GM18502 (cell line): Measurements from ENCODE around the gene MMP23B.

Source experiments
- ATAC-seq: cut with Tn5 transposase; IDR thresholded peaks from one replicate; pipeline ENCODE4 v1.9.1; 2021; ENCODE audit warnings: mild to moderate bottlenecking; ENCODE audit not compliant: unreplicated experiment, poor library complexity

MMP23B gene

DNA sequence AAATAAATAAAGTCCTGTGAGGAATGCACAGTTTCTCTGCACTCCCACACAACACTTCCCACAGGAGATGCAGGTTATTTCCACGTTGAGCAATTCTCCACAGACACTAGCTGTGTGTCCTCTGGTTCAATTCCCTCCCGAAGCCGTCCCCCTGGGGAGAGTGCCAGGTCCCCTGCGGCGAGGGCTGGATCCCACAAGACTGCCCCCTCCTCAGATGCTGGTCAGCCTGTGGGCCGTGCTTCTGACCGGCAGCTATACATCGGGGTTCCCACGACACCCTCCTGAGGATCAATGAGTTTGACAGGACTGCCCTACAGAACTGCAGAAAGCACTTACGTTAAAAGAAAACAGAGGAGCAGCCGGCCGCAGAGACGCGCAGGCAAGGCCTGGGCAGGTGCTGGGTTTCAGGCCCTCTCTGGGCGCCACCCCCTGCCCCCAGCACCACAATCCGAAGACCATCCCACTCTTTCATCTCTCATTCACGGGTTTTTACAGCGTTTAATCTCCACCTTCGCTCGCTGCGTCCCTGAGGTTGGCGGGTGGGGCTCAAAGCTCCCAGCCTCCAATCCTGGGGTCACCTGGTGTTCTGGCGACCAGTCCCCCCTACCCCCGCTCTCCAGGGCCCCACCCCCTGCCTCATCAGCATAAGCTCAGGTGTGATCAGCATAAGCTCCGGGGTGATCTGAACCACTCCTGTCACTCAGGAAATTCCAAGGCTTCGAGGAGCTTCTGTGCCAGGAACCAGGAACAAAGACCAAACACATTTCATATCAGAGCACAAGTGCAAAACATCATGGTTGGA lies 51.3 kb downstream of the MMP23B start:
- ATAC-seq, result no peak
